DMS53 treated with DMSO at 0.1 percent for 48 hours (cell line): ENCODE measurements around the gene HOXA3.

Source experiments
- DNase-seq: peaks from one replicate; lab custom pipeline; 2025; ENCODE audit not compliant: unreplicated experiment; lab: John Stamatoyannopoulos, UW

Gene HOXA3

DNA sequence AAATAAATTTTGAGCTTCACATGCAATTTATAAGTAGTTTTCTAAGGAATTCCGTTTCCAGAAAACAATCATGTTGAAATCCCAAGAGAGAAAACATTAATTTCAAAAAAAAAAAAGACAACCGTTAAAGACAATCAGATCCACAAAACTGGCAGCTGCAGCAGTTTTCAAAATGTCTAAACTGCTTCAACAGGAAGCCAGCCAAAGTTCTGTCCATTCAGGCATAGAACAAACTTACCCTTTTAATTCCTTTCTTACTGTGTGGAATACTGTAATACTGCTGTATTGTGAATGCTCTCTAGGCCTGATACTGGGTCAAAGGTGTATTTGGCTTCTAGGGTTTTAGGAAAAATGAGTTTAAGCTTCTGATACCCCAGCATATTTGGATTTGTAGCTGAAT, 88.2 kb downstream of the HOXA3 start:
- no peak for DNase-seq

DNA sequence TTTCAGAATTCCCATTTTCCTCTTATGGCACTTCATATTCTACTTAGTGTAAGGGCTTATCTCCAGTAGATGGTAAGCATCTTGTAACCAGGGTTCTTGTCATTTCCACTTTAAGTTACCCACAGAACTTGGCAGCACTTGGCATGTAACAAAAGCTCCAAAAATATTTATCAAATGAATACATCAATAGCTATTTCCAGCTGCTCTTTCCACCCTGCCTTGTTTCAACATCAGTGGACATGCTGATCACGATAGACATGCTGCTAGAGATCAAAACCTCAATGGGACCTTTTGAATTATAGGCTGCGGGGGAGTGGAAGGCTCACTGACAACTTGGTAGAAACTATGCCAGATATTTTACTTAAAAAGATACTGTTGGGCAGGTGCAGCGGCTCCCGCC, 89.4 kb downstream of the HOXA3 start:
- no peak for DNase-seq
